ENCODE data around the gene TMEM175.

The TMEM175 gene

DNA sequence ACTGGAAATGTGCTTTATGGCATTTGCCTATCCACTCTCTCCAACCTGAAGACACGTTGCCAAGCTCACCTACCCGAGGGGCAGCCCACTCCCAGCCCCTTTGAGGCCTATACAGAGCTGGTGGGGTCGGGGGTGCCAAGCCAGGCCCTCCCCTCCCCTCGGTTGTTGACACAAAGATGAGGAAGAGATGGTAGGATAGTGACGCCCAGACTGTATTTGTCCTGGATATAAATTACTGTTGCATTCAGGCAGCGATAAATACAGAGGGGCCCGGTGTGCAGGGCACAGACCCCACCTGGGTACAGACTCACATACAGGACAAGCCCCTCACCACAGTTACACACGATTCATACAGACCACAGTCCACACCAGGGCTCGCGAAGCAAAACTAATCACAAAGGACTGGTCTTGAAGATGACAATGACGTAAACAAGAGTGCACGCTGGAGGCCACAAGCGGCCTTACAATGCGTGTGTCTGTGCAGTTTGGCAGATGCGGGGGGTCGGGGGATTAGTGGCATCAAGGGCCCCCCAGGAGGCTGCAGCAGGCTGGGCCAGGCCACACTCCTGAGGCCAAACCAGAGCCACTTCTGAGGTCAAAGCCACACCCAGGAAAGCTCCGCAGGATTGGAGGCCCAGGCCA lies 26.6 kb downstream of the TMEM175 start:
- no peak for DNase-seq (ENCODE audit: low read depth)

DNA sequence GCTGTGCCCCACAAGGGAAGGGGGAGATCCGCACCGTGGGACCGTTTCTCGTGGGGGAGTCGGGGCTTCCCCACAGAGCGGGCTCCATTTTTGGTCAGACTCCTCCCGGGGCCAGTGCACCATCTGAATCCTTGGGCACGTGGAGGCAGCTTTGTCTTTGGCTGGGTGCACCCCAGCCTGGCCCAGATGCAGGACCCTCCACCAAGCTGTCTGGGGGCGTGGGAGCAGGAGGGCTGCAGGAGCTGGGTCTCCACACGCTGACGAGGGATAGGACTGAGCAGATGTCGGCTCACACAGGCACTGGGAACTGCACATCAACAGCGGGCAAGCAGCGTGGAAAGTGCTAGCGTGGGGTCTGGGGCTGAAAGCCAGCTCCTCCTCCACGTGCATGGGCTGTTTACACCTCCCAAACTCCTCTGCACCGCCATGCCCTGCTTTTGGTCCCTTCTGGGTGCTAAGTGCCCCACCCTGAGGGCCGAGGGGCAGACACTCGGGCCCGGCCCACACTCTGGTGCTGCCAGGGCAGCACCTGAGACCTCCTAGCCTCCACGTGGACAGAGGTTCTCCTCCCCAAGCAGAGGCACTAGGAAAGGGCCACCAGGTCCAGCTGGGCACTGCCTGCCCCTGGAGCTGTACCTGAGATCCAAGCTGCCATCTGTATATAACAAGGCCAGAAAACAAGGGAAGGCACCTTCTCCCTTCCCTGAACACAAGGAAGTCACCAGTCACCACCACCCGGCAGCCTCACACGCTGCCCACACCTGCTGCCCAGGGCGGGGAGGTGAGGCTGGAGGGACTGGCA lies 27.3 kb downstream of the TMEM175 start:
- DNase-seq (ENCODE audit: low read depth): no peak

DNA sequence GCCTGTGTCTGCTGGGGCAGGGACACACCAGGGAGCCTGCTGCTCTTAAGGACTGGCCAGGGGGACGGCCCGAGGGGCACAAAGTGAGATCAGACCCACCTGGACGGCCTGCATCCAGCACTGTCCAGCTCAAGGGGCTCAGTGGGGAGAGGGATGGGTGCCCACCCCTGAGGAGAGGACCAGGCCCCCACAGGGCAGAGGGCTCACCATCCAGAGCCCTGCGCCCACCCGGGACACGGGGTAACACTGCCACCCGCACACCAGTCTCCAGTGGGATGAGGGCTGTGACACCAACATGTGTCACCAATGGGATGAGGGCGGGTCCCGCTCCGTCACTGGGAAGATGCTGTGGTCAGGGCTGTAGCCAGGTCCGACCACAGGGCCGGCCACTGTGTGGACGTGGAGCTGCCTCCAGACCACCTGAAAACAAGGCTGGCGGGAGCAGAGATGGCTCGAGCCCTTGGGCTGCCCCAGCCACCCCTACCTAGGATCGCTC lies 27.9 kb downstream of the TMEM175 start:
- DNase-seq (ENCODE audit: low read depth): no peak

DNA sequence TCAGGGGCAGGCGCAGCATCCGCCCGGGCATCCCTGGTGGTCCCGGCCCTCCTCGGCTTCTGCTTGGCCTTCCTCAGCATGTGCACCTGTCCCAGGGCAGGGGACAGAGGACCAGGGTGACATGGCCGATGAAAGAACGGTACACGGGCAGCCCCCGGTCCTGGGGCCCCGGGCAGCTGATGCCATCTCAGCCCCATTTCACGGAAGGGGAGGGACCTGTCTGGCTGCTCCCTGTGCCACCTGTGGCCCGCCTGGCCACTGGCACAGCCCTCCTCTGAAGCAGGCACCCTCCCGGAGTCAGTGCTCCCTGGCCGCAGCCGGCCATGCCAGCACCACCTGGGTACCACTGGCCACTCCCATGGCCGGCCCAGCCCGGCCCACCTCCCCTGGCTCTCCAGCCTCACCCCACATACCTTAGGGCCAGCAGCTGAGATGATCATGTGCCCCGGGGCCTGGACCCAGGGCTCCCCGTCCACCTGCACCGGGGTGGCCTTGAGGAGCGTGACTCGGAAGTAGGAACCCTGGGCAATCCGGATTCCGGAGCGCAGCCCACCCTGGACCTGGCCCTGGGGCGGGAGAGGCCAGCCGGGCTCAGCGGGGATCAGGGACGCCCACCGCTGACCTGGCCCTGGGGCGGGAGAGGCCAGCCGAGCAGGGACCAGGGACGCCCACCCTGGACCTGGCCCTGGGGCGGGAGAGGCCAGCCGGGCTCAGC lies 28.5 kb downstream of the TMEM175 start:
- no peak for DNase-seq (ENCODE audit: low read depth)

DNA sequence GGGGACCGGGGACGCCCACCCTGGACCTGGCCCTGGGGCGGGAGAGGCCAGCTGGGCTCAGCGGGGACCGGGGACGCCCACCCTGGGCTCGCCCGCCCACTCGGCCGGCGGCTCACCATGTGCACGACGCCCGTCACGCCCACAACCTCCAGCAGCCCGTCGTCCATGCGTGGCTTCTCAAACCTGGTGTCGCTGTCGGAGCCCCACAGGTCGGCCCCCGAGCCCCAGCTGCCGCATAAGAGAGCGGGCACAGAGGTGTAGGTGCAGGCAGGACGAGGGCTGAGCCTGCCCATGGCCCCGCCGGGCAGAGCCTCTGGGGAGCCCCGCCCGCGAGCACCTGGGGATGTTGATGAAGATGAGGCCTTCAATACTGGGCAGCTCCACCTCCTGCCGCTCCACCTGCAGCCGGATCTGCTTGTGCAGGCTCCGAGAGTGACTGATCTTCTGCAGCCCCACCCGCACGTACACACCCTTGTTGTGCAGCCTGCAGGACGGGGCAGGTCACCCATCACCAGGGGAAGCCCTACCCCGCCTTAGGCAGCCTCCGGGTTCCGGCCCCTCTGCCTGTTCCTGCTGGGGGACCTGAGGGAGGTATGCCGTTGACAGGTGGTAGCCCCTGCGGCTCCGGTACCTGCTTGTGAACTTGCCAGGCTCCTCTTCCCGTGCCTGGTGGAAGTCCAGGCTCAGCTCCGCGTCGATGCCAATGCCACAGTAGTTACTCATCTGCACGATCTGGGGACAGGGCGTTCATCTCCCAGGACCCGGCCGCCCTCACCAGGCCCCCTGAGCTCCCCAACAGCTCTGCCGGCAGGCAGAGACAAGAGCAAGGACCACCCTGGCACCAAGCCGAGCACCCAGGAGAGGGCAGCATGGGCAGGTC lies 29.3 kb downstream of the TMEM175 start:
- DNase-seq (ENCODE audit: low read depth): no peak

DNA sequence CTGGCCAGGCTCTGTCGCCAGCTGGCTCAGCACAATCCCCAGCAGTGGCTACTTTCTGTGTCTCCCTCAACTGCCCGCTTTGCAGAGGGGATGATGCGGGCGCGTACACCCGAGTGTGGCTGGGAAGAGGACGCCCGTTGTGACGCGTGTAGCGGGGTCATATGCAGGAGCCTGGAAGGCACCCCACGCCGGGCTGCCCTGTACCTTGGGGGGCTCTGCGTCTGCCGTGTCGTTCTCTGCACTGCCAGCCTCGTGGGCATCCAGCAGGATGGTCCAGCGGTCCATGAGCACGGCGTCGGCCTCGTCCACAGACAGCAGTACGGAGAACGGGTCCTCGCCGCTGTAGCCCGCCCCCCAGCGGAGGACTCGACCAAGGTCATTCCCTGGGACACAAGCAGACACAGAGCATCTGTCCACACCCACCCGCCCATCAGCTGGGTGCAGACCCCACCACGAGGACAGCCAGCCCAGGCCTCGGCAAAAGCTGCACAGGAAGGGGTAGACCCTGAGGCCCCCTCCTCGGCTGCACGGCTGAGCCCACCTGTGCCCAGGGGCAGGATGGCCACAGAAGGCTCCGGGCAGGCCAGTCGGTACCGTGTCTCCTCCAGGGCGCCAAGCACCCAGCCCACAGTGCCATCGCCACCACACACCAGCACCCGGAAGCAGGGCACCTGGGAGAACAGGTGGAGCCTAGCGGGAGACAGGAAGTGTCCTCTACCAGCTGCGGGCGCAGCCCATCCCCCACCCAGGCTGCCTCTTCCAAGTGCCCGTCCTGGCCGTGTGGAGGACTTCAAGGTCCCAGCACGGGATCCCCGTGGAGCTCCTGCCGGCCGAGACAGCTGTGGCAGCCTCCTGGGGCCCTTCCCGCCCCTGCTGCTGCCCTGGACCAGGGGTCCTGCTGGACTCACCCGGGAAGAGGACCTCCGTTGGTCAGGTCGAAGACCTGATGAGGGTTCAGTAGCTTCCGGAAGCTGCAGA lies 30.3 kb downstream of the TMEM175 start:
- no peak for DNase-seq (ENCODE audit: low read depth)

DNA sequence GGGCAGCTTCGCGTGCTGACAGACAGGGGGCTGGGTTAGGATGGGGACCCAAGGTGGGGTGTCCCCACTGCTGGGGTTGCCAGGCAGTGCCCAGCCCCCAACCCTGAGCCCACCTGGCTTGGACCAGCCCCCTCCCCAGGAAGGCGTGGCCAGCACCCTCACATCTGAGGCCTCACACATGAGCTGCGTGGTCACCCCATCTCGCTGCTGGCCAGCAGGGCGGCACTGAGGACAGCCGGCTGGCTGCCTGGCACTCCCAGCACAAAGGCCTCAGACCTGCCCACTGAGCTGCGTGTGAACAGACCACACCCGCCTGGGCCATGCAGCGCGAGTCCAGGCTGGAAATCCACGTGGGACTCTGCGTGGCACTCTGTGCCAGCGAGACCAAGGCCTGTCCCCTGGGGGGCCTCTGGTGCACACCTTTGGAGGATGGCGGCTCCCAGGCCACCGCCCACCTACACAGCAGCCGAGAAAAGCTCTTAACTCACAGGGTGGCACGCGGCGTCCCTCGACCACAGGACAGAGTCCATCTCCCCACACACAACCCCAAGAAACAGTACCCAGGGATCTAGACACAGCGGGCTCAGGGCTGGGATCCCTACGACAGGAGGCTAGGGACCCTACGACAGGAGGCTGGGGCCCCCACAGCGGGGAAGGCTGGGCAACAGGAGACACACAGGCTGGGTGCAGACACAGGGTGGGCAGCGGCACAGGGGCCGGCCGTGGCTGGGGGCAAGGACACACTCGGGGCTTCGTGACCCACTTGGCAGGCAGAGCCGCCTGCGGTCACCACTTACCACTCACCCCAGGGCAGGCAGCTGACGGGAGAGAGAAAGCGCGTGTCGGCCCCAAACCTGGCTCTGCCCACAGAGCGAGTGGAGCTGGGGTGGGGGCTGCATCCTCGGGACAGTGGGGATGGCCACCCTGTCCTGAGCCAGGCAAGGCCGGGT lies 31.3 kb downstream of the TMEM175 start:
- no peak for DNase-seq (ENCODE audit: low read depth)

DNA sequence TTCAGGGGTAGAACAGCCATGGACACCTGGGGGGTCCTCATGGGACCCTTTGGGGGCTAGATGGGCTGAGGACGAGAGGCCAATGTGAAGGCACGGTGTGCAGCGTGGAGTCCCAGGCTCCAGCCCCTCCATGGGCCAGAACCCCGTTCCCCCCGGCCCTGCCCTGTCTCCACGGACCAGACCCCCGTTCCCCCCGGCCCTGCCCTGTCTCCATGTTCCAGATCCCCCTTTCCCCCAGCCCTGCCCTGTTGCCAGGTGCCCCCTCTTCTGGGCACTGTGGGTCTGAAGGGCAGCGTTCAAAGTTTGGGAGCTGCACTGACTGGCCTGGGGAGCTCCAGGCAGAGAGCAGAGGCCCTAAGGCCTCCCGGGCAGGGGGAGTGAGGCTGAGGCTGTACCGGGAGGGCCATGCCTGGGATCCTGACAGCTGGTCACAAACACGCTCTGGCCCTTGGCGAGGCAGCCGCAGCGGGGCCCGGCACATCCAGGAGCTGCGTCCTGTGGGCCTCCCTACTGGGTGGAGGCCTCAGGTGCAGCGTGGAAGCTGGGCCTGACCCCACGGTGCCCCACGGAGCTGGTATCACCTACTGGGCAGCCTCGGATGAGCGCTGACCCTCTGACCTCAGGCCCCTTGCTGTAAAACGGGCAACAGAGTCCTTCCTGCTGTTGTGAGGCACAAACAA lies 32.2 kb downstream of the TMEM175 start:
- no peak for DNase-seq (ENCODE audit: low read depth)

DNA sequence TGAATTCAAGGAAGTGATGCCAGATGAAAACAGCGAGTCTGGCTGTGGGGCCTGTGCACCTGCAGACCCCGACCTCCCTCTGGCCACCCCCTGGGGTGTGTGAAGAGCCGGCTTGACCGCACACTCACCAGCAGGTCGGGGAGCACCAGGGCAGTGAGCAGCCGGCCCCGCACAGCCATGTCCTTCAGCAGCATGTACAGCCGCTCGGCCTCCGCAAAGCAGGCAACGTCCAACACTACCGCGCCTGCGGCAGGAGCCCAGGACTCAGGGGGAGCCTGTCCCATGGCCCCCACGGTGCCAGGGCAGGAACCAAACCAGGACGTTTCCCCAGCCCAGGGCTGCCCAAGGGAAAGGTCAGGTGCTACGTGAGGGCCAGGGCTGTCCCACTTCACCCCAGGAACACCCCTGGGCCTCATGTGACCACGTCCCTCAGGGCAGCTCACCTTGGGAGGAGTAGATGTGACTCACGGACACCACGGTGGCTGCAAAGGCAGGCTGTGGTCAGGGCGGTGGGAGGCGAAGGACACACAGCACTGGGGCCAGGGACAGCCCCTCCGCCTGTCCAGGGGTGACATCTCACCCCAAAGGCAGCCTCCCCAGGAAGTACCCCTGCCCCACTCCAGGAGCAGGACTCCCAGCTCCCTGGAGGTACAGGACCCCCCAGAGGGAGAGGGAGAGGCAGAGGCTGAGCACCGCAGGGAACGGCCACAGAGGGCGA lies 32.9 kb downstream of the TMEM175 start:
- DNase-seq (ENCODE audit: low read depth): no peak

DNA sequence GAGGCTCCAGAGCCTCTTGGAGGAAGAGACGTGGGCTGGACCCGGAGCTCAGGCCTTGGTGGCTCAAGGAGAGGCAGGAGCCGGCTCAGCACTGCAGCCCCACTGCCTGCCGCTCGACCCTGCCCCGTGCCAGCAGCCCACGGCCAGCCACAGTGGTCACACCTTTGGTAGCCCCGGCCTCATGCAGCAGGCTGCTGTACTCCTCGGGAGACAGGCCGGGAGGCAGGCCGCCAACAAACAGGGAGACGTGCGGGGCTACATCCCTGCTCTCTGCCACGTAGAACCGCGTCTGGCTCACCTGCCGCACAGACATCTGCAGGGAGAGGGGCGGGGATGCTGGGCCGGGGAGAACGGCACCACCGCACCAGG lies 33.5 kb downstream of the TMEM175 start:
- no peak for DNase-seq (ENCODE audit: low read depth)

DNA sequence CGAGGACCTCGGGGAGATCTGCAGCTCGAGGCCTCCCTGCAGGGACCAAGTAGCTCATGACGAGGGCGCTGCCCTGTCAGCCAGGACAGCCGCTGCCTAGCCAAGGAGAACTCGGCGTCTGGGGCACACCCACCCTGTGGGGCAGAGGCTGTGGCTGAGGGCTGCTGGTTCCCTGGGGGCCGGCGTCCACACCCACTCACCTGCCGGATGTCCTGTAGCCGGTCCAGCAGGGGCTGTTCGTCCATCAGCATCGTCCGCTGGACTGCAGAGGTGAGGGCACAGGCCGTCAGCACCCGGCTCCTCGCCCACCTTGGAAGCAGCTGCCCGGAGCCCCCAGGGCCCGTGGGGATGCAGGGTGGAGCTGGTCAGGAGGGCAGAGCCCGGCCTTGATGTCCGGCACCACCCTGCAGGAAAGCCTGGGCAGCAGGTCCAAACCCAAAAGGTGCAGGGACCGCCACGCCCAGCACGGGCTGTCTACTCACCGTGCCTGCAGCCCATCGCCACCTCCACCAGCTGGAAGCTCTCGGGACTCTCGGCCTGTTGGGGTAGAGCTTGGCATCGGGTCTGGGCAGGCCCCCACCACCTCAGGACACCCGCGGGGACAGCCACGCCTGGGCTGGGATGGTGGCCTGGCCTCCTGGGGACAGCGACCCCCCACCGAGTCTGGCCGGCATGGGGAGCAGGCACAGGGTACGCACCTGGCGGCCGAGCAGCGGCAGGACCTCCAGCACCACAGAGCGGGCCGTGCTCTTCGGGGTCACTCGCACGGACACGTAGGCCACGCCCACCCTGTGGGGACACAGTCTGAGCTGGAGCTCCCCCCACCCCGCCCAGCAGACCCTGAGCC lies 34.2 kb downstream of the TMEM175 start:
- DNase-seq (ENCODE audit: low read depth): no peak

DNA sequence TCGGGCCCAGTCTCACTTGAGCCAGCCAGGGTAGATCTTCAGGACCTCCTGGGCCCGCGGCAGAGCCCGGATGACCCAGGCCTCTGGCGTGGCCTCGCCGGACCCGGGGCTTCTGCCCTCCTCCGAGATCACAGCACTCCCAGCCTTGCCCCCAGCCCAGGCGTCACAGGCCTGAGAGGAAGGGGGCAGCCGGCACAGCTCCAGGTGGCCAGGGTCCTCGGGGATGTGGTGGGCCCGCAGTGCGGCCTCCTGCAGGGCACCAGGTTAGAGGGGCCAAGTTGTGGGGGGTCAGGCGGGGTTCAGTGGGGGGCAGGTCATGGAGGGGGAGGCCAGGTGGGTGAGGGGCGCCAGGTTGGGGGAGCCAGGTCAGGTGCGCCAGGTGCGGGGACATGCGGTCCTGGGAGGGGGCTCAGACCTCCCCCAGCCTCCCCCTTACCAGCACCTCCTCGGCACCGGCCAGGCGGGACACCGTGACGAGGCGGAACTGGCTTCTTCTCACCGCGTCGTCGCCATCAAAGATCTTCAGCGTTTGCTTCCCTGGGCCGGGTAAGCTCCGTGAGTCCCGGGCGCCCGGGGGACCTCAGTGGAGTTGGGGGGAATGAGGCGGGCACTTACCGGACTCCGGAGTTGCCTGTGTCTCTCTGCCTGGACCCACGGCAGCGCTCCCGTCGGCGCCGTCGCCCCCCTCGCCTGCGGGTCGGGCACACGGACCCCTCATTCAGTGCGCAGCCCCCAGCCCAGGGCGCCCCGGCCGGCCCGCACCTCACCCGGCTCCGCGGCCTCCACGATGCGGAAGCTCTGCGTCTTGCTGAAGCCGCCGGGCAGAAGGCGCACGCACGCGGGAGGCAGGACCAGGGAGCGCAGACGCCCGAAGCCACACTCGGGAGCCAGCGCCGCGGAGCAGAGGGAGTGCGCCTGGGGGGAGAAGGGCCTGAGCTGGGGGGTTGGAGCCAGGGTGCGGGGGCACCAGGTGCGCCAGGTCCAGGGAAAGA lies 35.1 kb downstream of the TMEM175 start:
- peak; percentile 8 for DNase-seq (ENCODE audit: low read depth)

DNA sequence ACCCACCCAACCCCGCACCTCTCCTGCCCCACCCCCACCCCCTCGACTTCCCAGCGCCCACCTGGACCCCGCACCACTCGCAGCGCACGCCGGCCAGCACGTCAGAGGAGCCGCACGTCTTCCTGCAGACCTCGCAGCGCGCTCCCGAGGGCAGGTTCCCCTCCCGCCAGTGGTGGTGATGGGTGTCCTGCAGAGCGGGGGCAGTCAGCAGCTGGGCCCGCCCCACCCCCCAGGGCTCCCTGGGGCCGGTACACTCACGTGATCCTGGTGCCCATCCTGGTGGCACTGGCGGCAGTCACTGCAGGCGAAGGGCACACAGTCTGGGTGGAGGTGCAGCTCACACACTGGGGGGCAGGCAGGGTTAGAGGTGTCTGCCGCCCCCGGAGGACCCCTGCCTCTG lies 36.0 kb downstream of the TMEM175 start:
- DNase-seq (ENCODE audit: low read depth): no peak

DNA sequence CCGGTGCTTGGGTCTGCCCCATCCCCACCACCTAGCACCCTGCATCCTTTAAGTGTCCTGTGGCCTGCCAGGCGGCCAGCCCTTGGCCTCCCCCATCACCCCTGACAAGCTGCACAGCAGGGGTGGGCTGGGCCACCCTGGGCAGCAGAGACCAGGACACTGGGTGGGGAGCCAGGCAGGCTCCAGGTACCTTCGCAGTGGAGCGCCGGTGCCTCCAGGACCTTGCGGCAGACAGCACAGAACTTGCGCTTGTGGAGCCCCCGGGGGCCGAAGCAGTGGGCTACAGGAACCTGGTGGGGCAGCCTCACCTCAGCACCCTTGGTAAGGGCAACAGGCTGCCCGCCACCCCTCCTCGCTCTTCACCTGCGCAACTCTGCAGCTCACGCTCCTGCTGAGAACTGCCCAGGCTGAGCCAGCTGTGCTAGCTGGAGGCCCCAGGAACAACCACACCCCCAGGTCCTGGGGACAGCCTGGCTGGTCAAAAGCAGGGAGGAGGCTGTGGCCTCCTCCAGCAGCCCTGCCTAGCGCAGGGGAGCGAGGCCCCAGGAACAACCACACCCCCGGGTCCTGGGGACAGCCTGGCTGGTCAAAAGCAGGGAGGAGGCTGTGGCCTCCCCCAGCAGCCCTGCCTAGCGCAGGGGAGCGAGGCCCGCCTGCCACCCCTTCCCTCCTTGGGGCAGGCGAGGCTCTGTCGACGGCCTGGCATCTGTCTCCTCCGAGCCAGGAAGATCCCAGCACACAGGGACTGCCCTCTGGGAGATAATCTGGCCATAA lies 36.5 kb downstream of the TMEM175 start:
- no peak for DNase-seq (ENCODE audit: low read depth)

DNA sequence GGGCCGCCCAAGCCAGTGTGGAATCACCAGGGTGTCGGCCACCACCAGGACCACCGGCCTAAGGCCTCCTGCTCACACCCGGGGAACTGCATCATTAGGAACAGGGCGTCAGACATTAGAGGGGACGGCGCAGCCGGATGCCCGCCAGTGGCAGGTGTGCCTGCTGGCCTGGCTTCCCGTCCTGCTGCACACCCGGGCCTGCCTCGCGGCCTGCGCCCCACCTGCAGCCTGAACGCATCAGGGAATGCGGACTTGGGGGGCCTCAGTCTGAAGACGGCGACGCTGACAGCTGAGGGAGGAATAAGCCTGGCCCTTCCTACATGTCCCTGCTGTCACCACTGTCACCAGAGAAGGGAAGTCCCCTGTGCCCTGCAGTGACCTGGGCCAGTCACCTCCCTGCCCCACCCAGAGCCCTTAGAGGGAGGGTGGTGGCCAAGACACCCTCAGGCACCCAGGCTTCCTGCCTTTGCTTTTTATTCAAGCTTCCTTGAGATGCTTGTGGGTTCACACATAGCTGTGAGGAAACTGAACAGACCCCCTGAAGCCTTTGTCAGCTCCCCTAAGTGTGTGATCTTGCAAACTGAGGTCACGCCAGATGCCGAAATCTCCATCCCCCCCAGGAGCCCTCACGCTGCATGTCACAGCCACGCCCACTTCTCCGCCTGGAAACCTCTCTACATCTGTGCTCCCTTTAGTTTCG lies 37.9 kb downstream of the TMEM175 start:
- no peak for DNase-seq (ENCODE audit: low read depth)

Measured in amniotic epithelial cell (primary cell).